Measurements from ENCODE around the gene EPS8L2. TPM values are rescaled to one million over a fixed set of nuclear protein-coding genes. Genes with fewer than 3 reads are reported as not detected.
A peak's percentile ranks its signal among the peaks of the same experiment; 100 is the strongest.

The EPS8L2 gene
- total and polyA plus RNA-seq, 2 of the 8 experiments (the other 6 are each of a cell fraction or from before 2014, with no cell fraction given), result 38.5 to 57.0 TPM

- no peaks in the 10 kb centered on the region for H3K9me3 ChIP-seq (ENCODE audit: insufficient read depth in 2 of 2, low read depth in 1 of 2, low read length in 1 of 2)
- H3K79me1 ChIP-seq (ENCODE audit: low read depth, low read length), result 0 out of 2 replicates have a peak, but pooled peaks cover 6% of the 10 kb centered on the region
- no peak for DNase-seq (ENCODE audit: low read depth in 1 of 2, low spot score in 2 of 2)
- no peak overlapping the region for H2BK120ac ChIP-seq (replicated peaks; ENCODE audit: low read depth, low read length)
- H2BK5ac ChIP-seq (ENCODE audit: low read depth, low read length), result no peak overlapping the region
- no peak overlapping the region for H3K4ac ChIP-seq (replicated peaks; ENCODE audit: insufficient read length, low read depth, low read length)
- H3K27me3 ChIP-seq (replicated peaks in 1 of 4; ENCODE audit: control insufficient read depth in 3 of 4, extremely low read depth in 1 of 4, insufficient read depth in 3 of 4, low read length in 3 of 4), result no peaks in the 10 kb centered on the region
- no peak overlapping the region for H3K14ac ChIP-seq (ENCODE audit: insufficient read length)
- peaks cover 7 to 43% of the 10 kb centered on the region in 2 experiments; a peak in 3 of 4 replicates for H3K79me2 ChIP-seq (ENCODE audit: control insufficient read depth in 1 of 2, insufficient read depth in 2 of 2, low read length in 2 of 2)
- no peak overlapping the region for H3K23ac ChIP-seq (ENCODE audit: insufficient read length)
- H2BK15ac ChIP-seq (ENCODE audit: low read length), result no peak overlapping the region
- H3K56ac ChIP-seq (replicated peaks; ENCODE audit: insufficient read length, low read depth, low read length), result no peak overlapping the region
- ChIA-PET CTCF (ENCODE audit: partially characterized antibody) (interaction anchor here (0.6 to 1.2 kb wide), 4 partner anchors 8 to 16 kb away, joined by 3 to 4 read pairs (median 4); partner anchors contain the start of gene CEND1), POLR2A (ENCODE audit: partially characterized antibody) (interaction anchor here (0.7 to 35.3 kb wide), 5 partner anchors 18 to 49 kb away, joined by 3 to 636 read pairs (median 3); partner anchors contain the start of gene TALDO1)
- 94% methylated on average over 5 of the region's 5 CpGs; no CpG with 5 or more reads in 1 of the 2 experiments for WGBS, 2 experiments (ENCODE audit: extremely low coverage in 1 of 2, insufficient coverage in 1 of 2, insufficient read length in 1 of 2, insufficient replicate concordance in 2 of 2, low coverage in 1 of 2, low lambda C conversion rate in 2 of 2, missing lambda C conversion rate in 1 of 2)
- H3K9ac ChIP-seq (replicated peaks in 1 of 4; ENCODE audit: extremely low read depth in 1 of 4, low read depth in 3 of 4, low read length in 3 of 4), result peak overlapping the region in 1 of 4 experiments; percentile 36; a peak in 2 of 7 replicates
- no peak overlapping the region for H3K27ac ChIP-seq (ENCODE audit: low read depth, low read length)
- no peak overlapping the region for H2BK20ac ChIP-seq (ENCODE audit: low read length)
- peaks cover 4 to 21% (median 15%) of the 10 kb centered on the region in 4 experiments; a peak in 7 of 8 replicates for H3K36me3 ChIP-seq (ENCODE audit: control insufficient read depth in 2 of 4, insufficient read depth in 4 of 4, low read length in 3 of 4)
- peaks cover 0 to 15% (median 7%) of the 10 kb centered on the region in 4 experiments; a peak in 6 of 7 replicates for H3K4me1 ChIP-seq (replicated peaks in 1 of 4; ENCODE audit: control insufficient read depth in 3 of 4, insufficient read depth in 4 of 4, low read length in 3 of 4)
- TF ChIP-seq RFX5 (IDR thresholded peaks at IDR 0.05; ENCODE audit: borderline replicate concordance, low read depth, low read length), result no peak
- no peak for TF ChIP-seq RNF2 (IDR thresholded peaks at IDR 0.05; ENCODE audit: borderline replicate concordance, low read depth, low read length, missing control alignments, poor library complexity, severe bottlenecking)
- TF ChIP-seq JUN (IDR thresholded peaks at IDR 0.05; ENCODE audit: low read depth, low read length), result no peak
- no peak for TF ChIP-seq EP300 (IDR thresholded peaks at IDR 0.05; ENCODE audit: borderline replicate concordance in 1 of 2, low read depth in 2 of 2, low read length in 2 of 2)
- no peak for TF ChIP-seq FOSL1 (IDR thresholded peaks at IDR 0.05; ENCODE audit: insufficient read depth, low read depth, low read length)
- H2AFZ ChIP-seq (ENCODE audit: low read length), result no peak overlapping the region
- no peak overlapping the region for H4K91ac ChIP-seq (replicated peaks; ENCODE audit: insufficient read length, low read length)
- no peak overlapping the region for H3K4me3 ChIP-seq (ENCODE audit: extremely low read depth in 1 of 4, insufficient read depth in 2 of 4, low read depth in 3 of 4, low read length in 4 of 4)
- H2BK12ac ChIP-seq (ENCODE audit: low read depth, low read length), result no peak overlapping the region
- no peak overlapping the region for H3K4me2 ChIP-seq (ENCODE audit: insufficient read depth in 1 of 2, low read depth in 2 of 2, low read length in 2 of 2)
- no peak overlapping the region for H4K5ac ChIP-seq (ENCODE audit: insufficient read length, low read depth, low read length)
- no peak overlapping the region for H3K18ac ChIP-seq (ENCODE audit: extremely low read depth, low read length)
- H4K20me1 ChIP-seq (replicated peaks in 1 of 2; ENCODE audit: control insufficient read depth in 1 of 2, insufficient read depth in 2 of 2, low read length in 2 of 2), result peaks cover 16 to 27% of the 10 kb centered on the region in 2 experiments
- H2AK5ac ChIP-seq (ENCODE audit: low read depth, low read length), result no peak overlapping the region
- no peak overlapping the region; the same call in 1 of the 2 replicates for H4K8ac ChIP-seq (ENCODE audit: extremely low read depth, insufficient read depth, low read length)
- FAIRE-seq, result no peak
- H3K23me2 ChIP-seq (ENCODE audit: low read depth, low read length), result peaks cover 13% of the 10 kb centered on the region; the same call in 1 of the 2 replicates
These were observed 67.4 kb downstream of the EPS8L2 start for GRCh38 chr11:773425-773824.

Data from H1 (cell line).